HUES6 (cell line): ENCODE data around the gene USP9Y.

Experiments used
- H3K27ac ChIP-seq: 2 replicates; pipeline ENCODE4 v1.7.0; 2013; ENCODE audit warnings: low read depth, mild to moderate bottlenecking, low read length, inconsistent platforms
- H3K27me3 ChIP-seq: 2 replicates; pipeline ENCODE4 v1.6.1; 2013; ENCODE audit warnings: low read length; ENCODE audit not compliant: control insufficient read depth, insufficient read depth
- H3K36me3 ChIP-seq: 2 replicates; pipeline ENCODE4 v1.6.1; 2013; ENCODE audit warnings: low read length; ENCODE audit not compliant: control insufficient read depth, insufficient read depth
- H3K4me1 ChIP-seq: 2 replicates; pipeline ENCODE4 v1.6.1; 2013; ENCODE audit warnings: low read length; ENCODE audit not compliant: control insufficient read depth, insufficient read depth
- H3K4me3 ChIP-seq: 2 replicates; pipeline ENCODE4 v1.5.1; 2013; ENCODE audit warnings: low read depth, low read length
- H3K9ac ChIP-seq: one replicate; pipeline ENCODE4 v1.6.1; 2013; ENCODE audit warnings: mild to moderate bottlenecking, low read length
- H3K9me3 ChIP-seq: 2 replicates; pipeline ENCODE4 v1.6.1; 2013; ENCODE audit warnings: low read depth, low read length; ENCODE audit not compliant: control insufficient read depth, insufficient read depth

USP9Y gene

GRCh38 chrY:12793999-12794398 lies 93.0 kb downstream of the USP9Y start:
- Histone ChIP-seq H3K36me3 (no peaks in the 10 kb centered on the region), H3K27ac (no peak overlapping the region), H3K4me1 (no peaks in the 10 kb centered on the region), H3K9ac (no peak overlapping the region), H3K27me3 (no peaks in the 10 kb centered on the region), H3K4me3 (no peak overlapping the region), H3K9me3 (no peaks in the 10 kb centered on the region)

- Histone ChIP-seq H3K36me3 (no peaks in the 10 kb centered on the region), H3K9ac (no peak overlapping the region), H3K27me3 (no peaks in the 10 kb centered on the region), H3K4me3 (no peak overlapping the region), H3K9me3 (no peaks in the 10 kb centered on the region), H3K27ac (no peak overlapping the region), H3K4me1 (no peaks in the 10 kb centered on the region)
Observed at GRCh38 chrY:12808046-12808445, 107.0 kb downstream of the USP9Y start.

DNA sequence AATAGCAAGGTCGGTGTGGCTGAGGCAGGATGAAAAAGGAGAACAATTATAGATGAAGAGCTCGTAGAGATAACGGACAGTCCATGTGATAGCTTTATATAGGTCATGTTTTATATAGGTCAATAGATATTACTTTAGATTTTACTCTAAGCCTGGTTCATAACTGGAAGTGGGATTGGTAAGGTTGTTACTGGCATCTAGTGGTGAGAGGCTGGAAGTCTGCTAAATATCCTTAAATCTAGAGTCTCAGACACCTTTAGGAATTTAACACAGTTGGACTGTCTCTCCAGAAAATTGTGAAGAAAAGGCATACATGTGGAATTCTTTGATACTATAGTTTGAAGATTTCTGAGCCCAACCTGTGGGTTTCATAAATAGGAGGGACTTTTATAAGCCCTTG lies 108.0 kb downstream of the USP9Y start:
- Histone ChIP-seq H3K27ac (no peak overlapping the region), H3K27me3 (no peaks in the 10 kb centered on the region), H3K4me1 (no peaks in the 10 kb centered on the region), H3K4me3 (no peak overlapping the region), H3K36me3 (no peaks in the 10 kb centered on the region), H3K9me3 (no peaks in the 10 kb centered on the region), H3K9ac (no peak overlapping the region)

DNA sequence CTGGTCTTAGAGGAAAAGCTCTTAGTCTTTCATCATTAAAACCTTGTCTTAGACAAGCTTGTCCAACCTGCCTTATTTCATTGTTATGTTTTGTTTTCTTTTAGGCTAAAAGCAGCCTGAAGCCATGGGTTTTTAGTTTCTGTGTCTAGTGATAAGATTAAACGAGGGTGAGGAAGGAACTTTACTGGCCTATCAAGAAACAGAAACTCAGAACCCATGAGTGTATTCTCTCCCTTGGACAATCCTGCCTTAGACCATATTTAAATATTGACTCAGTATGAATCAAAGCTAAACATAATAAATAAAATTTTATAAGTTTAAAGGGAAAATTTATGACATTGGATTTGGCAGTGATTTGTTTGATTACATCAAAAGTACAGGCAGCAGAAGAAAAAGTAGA lies 122.4 kb downstream of the USP9Y start:
- no peak overlapping the region for H3K9ac ChIP-seq
- no peaks in the 10 kb centered on the region for H3K4me1 ChIP-seq
- no peak overlapping the region for H3K27ac ChIP-seq
- H3K9me3 ChIP-seq, result no peaks in the 10 kb centered on the region
- no peaks in the 10 kb centered on the region for H3K36me3 ChIP-seq
- H3K27me3 ChIP-seq, result no peaks in the 10 kb centered on the region
- no peak overlapping the region for H3K4me3 ChIP-seq

DNA sequence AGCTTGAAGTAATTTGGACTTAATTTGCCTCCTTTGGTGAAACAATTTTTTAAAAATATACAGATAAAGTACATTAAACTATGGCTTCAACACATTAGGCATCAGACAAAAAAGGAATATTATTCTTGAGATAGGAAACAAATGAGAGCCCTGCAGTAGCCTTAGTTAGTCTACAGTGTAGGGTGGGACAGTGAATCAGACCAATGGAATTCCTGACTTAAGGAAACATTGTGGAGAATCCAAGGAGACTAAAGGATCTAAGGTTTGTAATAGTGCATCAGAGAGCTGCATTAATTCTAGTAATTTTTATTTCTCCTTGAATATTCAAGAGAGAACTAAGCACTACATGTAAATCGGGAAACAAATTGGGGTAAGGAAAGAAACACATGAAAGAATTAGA lies 125.8 kb downstream of the USP9Y start:
- no peak overlapping the region for H3K9ac ChIP-seq
- H3K27ac ChIP-seq, result no peak overlapping the region
- no peak overlapping the region for H3K4me3 ChIP-seq
- H3K36me3 ChIP-seq, result no peaks in the 10 kb centered on the region
- H3K4me1 ChIP-seq, result no peaks in the 10 kb centered on the region
- H3K27me3 ChIP-seq, result no peaks in the 10 kb centered on the region
- no peaks in the 10 kb centered on the region for H3K9me3 ChIP-seq

GRCh38 chrY:12833284-12833683 lies 132.3 kb downstream of the USP9Y start:
- no peak overlapping the region for H3K27ac ChIP-seq
- no peaks in the 10 kb centered on the region for H3K36me3 ChIP-seq
- H3K4me1 ChIP-seq, result no peaks in the 10 kb centered on the region
- no peaks in the 10 kb centered on the region for H3K9me3 ChIP-seq
- H3K9ac ChIP-seq, result no peak overlapping the region
- H3K27me3 ChIP-seq, result no peaks in the 10 kb centered on the region
- no peak overlapping the region for H3K4me3 ChIP-seq

DNA sequence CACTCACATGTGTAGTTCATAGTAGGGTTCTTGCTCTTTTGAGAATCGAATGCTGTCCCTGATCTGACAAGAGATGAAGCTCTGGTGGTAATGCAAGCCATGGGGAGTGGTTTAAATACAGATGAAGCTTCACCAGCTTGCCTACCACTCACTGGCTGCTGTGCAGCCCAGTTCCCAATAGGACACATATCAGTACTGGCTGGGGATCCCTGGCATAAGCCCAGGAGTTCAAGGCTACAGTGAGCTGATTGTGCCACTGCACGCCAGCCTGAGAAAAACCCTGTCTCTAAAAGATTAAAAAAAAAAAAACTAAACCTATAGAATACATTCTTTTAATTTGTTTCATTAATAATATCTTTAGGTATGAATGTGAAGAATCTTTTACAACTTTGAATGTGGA lies 136.5 kb downstream of the USP9Y start:
- H3K9me3 ChIP-seq, result no peaks in the 10 kb centered on the region
- H3K27ac ChIP-seq, result no peak overlapping the region
- H3K9ac ChIP-seq, result no peak overlapping the region
- no peak overlapping the region for H3K4me3 ChIP-seq
- H3K27me3 ChIP-seq, result no peaks in the 10 kb centered on the region
- H3K36me3 ChIP-seq, result no peaks in the 10 kb centered on the region
- H3K4me1 ChIP-seq, result no peaks in the 10 kb centered on the region

- Histone ChIP-seq H3K9ac (no peak overlapping the region), H3K27me3 (no peaks in the 10 kb centered on the region), H3K27ac (no peak overlapping the region), H3K4me1 (no peaks in the 10 kb centered on the region), H3K36me3 (no peaks in the 10 kb centered on the region), H3K4me3 (no peak overlapping the region), H3K9me3 (no peaks in the 10 kb centered on the region)
Observed at GRCh38 chrY:12841368-12841767, 140.3 kb downstream of the USP9Y start.

DNA sequence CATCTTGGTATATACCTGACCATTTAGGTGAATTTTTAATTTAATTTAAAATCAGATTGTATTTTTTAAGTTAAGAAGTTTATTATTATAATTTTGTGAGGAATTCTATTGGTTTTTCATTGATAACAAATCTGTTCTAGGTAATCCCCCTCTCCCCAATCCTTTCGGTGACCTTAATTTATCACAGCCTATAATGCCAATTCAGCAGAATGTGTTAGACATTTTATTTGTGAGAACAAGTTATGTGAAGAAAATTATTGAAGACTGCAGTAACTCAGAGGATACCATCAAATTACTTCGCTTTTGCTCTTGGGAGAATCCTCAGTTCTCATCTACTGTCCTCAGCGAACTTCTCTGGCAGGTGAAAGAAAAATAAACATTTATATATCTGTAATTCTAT lies 145.8 kb downstream of the USP9Y start:
- H3K9me3 ChIP-seq, result no peaks in the 10 kb centered on the region
- no peak overlapping the region for H3K27ac ChIP-seq
- no peaks in the 10 kb centered on the region for H3K4me1 ChIP-seq
- no peaks in the 10 kb centered on the region for H3K27me3 ChIP-seq
- H3K4me3 ChIP-seq, result no peak overlapping the region
- H3K36me3 ChIP-seq, result no peaks in the 10 kb centered on the region
- no peak overlapping the region for H3K9ac ChIP-seq

DNA sequence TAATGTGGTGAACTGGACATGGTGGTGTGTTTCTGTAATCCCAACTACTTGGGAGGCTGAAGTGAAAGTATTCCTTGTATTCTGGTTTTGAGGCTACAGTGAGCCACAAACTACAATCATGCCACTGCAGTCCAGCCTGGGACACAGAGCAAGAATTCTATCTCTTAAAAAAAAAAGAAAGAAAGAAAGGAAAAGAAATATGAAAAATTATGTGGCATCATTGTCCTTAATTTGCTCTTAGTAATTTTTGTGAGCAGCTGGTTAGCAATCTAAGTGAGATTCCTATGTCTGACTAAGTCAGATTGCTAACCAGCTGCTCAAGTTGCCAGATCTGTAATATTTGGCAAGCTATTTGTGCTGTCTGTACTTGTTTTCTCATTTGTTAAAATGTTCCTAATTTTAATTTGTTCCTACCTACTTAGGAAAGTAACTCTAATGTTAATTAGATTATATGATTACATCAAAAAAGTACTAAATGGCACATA lies 154.8 kb downstream of the USP9Y start:
- Histone ChIP-seq H3K9me3 (no peaks in the 10 kb centered on the region), H3K4me3 (no peak overlapping the region), H3K27me3 (no peaks in the 10 kb centered on the region), H3K27ac (no peak overlapping the region), H3K9ac (no peak overlapping the region), H3K4me1 (no peaks in the 10 kb centered on the region), H3K36me3 (no peaks in the 10 kb centered on the region)

- no peaks in the 10 kb centered on the region for H3K36me3 ChIP-seq
- no peaks in the 10 kb centered on the region for H3K4me1 ChIP-seq
- H3K27me3 ChIP-seq, result no peaks in the 10 kb centered on the region
- H3K27ac ChIP-seq, result no peak overlapping the region
- H3K4me3 ChIP-seq, result no peak overlapping the region
- H3K9ac ChIP-seq, result no peak overlapping the region
- no peaks in the 10 kb centered on the region for H3K9me3 ChIP-seq
Observed at GRCh38 chrY:12867960-12868359, 166.9 kb downstream of the USP9Y start.

DNA sequence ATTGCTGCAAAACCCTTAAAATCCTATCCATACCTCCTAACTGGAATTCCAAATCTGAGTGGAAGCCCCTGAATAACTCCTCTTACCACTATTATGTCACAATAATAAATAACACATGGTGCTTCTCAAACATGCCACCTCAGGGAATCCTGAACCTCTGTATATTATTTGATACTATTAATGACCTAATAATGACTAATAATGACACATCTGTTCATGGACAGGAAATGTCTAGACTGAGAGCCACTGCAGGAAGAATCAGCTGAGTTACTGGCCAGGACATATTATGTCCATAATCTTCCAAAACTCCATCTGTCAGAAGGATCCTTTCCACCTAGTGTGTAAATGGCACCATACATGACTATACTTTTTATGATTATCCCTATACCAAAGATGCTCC lies 195.9 kb downstream of the USP9Y start:
- Histone ChIP-seq H3K9ac (no peak overlapping the region), H3K4me3 (no peak overlapping the region), H3K36me3 (no peaks in the 10 kb centered on the region), H3K27me3 (no peaks in the 10 kb centered on the region), H3K9me3 (no peaks in the 10 kb centered on the region), H3K4me1 (no peaks in the 10 kb centered on the region), H3K27ac (no peak overlapping the region)
